Fibroblast of pulmonary artery (primary cell): Measurements from ENCODE around the gene DNMT1.

ENCODE experiments used
- DNase-seq: peaks from one replicate; pipeline ENCODE4 v3.0.0-alpha.2; 2010; ENCODE audit warnings: low read depth
- H3K4me3 ChIP-seq: replicated peaks from 2 replicates; pipeline ENCODE4 v1.5.1; 2011; ENCODE audit warnings: low read depth, mild to moderate bottlenecking, control low read depth, low read length, moderate library complexity
- TF ChIP-seq, protein P1 (sequence below): IDR thresholded peaks from 2 replicates; pipeline ENCODE4 v1.5.1; 2011; ENCODE audit warnings: mild to moderate bottlenecking, control low read depth, low read length, inconsistent platforms; ENCODE audit errors: missing control alignments

DNMT1 gene

DNA sequence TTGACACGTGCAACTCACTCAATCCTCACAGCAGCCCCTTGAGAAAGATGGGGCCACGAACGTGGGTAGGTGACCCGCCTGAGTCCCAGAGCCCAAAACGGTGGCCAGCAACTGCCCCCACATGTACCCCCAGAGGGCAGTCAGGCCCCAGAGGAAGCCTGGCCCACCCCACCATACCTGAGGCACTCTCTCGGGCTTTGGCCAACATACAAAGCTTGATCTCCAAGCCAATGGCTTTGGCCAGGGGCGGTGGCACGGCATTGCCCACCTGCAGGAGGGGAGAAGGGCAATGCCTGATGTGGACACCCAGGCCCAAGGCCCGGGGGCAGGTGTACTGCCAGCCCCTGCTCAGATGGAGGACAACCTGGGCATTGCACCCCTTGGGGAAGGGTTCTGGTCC lies 60.7 kb downstream of the DNMT1 start:
- no peak overlapping the region for H3K4me3 ChIP-seq
- no peak for DNase-seq
- TF ChIP-seq, protein P1, sequence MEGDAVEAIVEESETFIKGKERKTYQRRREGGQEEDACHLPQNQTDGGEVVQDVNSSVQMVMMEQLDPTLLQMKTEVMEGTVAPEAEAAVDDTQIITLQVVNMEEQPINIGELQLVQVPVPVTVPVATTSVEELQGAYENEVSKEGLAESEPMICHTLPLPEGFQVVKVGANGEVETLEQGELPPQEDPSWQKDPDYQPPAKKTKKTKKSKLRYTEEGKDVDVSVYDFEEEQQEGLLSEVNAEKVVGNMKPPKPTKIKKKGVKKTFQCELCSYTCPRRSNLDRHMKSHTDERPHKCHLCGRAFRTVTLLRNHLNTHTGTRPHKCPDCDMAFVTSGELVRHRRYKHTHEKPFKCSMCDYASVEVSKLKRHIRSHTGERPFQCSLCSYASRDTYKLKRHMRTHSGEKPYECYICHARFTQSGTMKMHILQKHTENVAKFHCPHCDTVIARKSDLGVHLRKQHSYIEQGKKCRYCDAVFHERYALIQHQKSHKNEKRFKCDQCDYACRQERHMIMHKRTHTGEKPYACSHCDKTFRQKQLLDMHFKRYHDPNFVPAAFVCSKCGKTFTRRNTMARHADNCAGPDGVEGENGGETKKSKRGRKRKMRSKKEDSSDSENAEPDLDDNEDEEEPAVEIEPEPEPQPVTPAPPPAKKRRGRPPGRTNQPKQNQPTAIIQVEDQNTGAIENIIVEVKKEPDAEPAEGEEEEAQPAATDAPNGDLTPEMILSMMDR, result no peak

DNA sequence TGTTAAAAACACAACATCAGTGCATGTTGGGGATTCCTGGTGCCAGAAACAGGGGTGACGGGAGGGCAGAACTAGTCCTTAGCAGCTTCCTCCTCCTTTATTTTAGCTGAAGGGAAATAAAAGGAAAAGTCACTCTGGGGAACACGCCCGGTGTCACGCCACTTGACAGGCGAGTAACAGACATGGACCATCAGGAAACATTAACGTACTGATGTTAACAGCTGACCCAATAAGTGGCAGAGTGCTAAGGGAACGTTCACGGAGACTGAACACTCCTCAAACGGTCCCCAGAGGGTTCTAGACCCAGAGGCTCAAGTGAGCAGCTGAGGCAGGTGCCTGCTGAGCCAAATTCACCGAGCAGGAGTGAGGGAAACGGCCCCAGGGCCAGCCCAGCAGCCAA lies 61.2 kb downstream of the DNMT1 start:
- TF ChIP-seq, protein P1, result no peak
- no peak for DNase-seq
- no peak overlapping the region for H3K4me3 ChIP-seq

DNA sequence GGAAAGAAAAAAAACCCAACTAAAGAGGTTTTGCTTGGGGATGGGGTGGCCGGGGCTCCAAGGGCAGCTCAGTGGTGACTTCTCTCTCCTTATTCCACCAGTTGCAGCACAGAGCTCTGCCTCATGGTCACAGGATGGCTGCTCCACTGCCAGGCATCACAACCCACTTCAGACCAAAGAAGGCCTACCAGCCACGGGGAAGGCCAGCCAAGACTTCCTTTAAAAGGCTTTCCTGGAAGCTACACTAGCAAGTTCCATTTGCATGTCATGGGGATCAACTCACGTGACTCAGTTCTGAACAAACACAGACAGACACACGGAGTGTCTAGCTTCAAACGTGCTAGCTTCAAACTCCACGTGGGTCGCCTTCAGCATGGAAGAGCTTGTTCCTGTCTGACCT lies 61.8 kb downstream of the DNMT1 start:
- no peak for DNase-seq
- no peak overlapping the region for H3K4me3 ChIP-seq
- TF ChIP-seq, protein P1, result no peak

DNA sequence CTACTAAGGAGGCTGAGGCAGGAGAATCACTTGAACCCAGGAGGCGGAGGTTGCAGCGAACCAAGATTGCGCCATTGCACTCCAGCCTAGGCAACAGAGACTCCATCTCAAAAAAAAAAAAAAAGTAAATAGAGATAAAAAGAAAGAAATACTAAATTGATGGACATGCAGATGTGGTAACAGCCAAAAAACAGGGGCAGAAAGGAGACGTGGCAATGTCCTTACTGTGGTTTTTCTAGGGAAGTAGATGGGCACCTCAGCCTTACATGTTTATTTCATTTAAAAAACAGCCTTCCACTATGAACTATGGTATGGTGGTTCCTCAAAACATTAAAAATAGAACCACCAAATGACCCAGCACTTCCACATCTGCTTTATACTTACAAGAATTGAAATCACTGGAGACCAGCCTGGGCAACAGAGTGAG lies 68.5 kb downstream of the DNMT1 start:
- no peak overlapping the region for H3K4me3 ChIP-seq
- DNase-seq, result no peak
- TF ChIP-seq, protein P1, result no peak

DNA sequence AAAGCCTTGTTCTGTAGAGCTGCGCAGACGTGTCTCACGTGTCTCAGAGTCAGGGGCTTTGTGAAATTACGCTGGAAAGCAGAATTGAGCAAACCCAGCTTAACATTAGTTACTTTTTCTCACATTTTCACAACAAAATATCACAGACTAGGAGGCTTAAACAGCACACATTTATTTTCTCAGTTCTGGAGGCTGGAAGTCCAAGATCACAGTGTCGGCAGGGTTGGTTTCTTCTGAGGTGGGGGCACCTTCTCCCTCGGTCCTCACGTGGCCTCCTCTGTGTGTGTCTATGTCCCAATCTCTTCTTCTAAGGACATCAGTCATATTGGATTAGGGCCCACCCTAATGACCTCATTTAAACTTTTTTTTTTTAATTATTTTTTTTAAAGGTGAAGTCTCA lies 70.3 kb downstream of the DNMT1 start:
- no peak overlapping the region for H3K4me3 ChIP-seq
- DNase-seq, result no peak
- TF ChIP-seq, protein P1, result no peak

DNA sequence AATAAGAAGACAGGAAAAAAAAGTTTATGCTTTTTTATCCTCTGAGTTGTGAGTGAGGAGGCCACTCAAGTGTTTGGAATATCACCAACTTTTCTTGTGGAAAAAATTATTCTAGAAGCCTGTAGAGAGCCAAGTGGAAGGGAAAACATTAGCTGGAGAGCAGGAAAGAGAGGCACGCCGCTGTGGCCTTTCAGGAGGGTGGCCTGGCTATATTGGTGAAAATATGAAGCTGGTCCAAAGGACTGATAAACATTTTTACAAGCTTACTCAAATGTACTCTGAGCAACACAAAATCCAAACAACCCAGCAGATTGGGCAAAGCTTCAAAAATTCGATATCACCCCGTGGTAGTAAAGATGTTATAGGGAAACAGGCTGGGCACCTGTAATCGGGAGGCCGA lies 72.7 kb downstream of the DNMT1 start:
- H3K4me3 ChIP-seq, result no peak overlapping the region
- peak; percentile 31 for DNase-seq
- TF ChIP-seq, protein P1, result no peak

DNA sequence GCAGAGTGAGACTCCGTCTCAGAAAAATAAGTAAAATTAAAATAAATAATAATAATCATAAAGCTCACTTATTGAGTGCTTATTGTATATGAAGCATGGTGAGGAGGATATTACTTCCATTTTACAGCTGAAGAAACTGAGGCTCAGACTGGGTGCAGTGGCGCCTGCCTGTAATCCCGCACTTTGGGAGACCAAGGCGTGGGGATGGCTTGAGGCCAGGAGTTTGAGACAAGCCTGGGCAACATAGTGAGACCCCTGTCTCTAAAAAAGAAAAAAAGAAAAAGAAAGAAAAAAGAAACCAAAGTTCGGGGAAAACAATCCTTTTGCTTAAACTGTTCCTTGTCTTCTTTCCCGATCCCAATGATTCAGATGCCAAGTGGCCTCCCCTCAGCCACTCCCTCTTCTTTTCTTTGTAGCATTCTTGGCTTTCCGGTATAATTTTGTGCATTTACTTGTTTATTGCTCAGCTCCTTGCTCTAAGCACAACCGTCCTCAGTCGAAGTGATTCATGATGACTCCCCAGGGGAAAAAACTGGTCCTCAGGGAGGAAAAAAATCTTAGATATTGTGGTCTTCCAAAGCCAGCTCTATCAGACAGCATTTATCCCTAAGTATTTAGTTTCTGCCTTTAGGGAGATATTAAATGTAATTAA lies 74.1 kb downstream of the DNMT1 start:
- peak overlapping the region; percentile 39 for H3K4me3 ChIP-seq
- peak; percentile 88 for DNase-seq
- TF ChIP-seq, protein P1, result no peak
